Uterus (tissue), 4 donors: ENCODE data around the gene HSFX2. TPM values are rescaled to one million over a fixed set of nuclear protein-coding genes. Genes with fewer than 3 reads are reported as not detected.

ENCODE experiments used
- DNase-seq, 2 donors: peaks; one replicate each; pipeline ENCODE4 v3.0.0-alpha.2; 2019 to 2020
- H3K27ac ChIP-seq, 2 donors: fragments of 200-600 bp; sonication (generic); 1 replicate in 1 of 2; 2 replicates in 1 of 2; pipeline ENCODE4 v1.5.1; 2016 to 2018
- H3K27me3 ChIP-seq, 2 donors: fragments of 200-600 bp; sonication (generic); one replicate each; pipeline ENCODE4 v1.5.1; 2018 to 2019; ENCODE audit warnings: control low read depth in 1 of 2
- H3K36me3 ChIP-seq, 2 donors: fragments of 200-600 bp; sonication (generic); one replicate each; pipeline ENCODE4 v1.5.1; 2019; ENCODE audit warnings: control low read depth in 1 of 2
- H3K4me1 ChIP-seq, 2 donors: fragments of 200-600 bp; sonication (generic); one replicate each; pipeline ENCODE4 v1.5.1; 2018 to 2019; ENCODE audit warnings: control low read depth in 1 of 2
- H3K4me3 ChIP-seq, 2 donors: fragments of 200-600 bp; sonication (generic); 1 replicate in 1 of 2; 2 replicates in 1 of 2; pipeline ENCODE4 v1.5.1; 2018 to 2019; ENCODE audit warnings: mild to moderate bottlenecking in 1 of 2
- H3K9me3 ChIP-seq, 2 donors: fragments of 200-600 bp; sonication (generic); one replicate each; pipeline ENCODE4 v1.5.1; 2019; ENCODE audit warnings: control low read depth in 1 of 2
- POLR2A ChIP-seq, 2 donors: fragments of 450-650 bp; IDR thresholded peaks; one replicate each; pipeline ENCODE4 v1.6.1; 2016; ENCODE audit warnings: antibody characterized with exemption in 2 of 2, mild to moderate bottlenecking in 1 of 2, moderate library complexity in 1 of 2
- intact Hi-C: fragments of 100-400 bp; cut with DNase I; formaldehyde crosslinking; loops from one replicate; pipeline ENCODE4 v1.15.1; 2023; ENCODE audit warnings: low total_unique reads
- total RNA-seq, 4 donors: library from RNA; depleted of rRNA in 3 of 4; stranded (reverse); fragments of >200 nt in 3 of 4; gene quantifications; one replicate each; pipeline versions ENCODE4 v1.1.0 to v1.2.4, GENCODE V29; 2014 to 2023
- TF ChIP-seq, protein P1 (sequence below), 4 experiments: fragments of 200-600 bp in 2 of 4; fragments of 450-650 bp in 2 of 4; sonication (generic) in 2 of 4; IDR thresholded peaks; one replicate each; pipeline ENCODE4 v1.5.1; 2016 to 2019; ENCODE audit warnings: antibody characterized with exemption in 4 of 4, mild to moderate bottlenecking in 2 of 4, moderate library complexity in 1 of 4
- donor health status: DM: yes; HTN: yes; CAD: no.

Gene HSFX2
- total RNA-seq, 4 donors from 2014 or later = not detected

GRCh38 chrX:149638860-149639259 lies 43.7 kb upstream of the HSFX2 start:
- Histone ChIP-seq H3K27me3 (no peaks in the 10 kb centered on the region), H3K27ac (no peak overlapping the region), H3K9me3 (no peaks in the 10 kb centered on the region), H3K4me3 (no peak overlapping the region), H3K4me1 (no peaks in the 10 kb centered on the region), H3K36me3 (no peaks in the 10 kb centered on the region)
- no peak for TF ChIP-seq POLR2A (IDR thresholded peaks at IDR 0.05)
- TF ChIP-seq, protein P1, sequence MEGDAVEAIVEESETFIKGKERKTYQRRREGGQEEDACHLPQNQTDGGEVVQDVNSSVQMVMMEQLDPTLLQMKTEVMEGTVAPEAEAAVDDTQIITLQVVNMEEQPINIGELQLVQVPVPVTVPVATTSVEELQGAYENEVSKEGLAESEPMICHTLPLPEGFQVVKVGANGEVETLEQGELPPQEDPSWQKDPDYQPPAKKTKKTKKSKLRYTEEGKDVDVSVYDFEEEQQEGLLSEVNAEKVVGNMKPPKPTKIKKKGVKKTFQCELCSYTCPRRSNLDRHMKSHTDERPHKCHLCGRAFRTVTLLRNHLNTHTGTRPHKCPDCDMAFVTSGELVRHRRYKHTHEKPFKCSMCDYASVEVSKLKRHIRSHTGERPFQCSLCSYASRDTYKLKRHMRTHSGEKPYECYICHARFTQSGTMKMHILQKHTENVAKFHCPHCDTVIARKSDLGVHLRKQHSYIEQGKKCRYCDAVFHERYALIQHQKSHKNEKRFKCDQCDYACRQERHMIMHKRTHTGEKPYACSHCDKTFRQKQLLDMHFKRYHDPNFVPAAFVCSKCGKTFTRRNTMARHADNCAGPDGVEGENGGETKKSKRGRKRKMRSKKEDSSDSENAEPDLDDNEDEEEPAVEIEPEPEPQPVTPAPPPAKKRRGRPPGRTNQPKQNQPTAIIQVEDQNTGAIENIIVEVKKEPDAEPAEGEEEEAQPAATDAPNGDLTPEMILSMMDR (IDR thresholded peaks at IDR 0.05) = no peak
- DNase-seq = no peak
- intact Hi-C loops = no loop called here

GRCh38 chrX:149633511-149633910 lies 38.4 kb upstream of the HSFX2 start:
- Histone ChIP-seq H3K36me3 (no peaks in the 10 kb centered on the region), H3K27me3 (no peaks in the 10 kb centered on the region), H3K4me3 (no peak overlapping the region), H3K9me3 (no peaks in the 10 kb centered on the region), H3K27ac (no peak overlapping the region), H3K4me1 (no peaks in the 10 kb centered on the region)
- DNase-seq = no peak
- intact Hi-C loops = no loop called here
- no peak for TF ChIP-seq POLR2A (IDR thresholded peaks at IDR 0.05)
- TF ChIP-seq, protein P1 (IDR thresholded peaks at IDR 0.05) = no peak

DNA sequence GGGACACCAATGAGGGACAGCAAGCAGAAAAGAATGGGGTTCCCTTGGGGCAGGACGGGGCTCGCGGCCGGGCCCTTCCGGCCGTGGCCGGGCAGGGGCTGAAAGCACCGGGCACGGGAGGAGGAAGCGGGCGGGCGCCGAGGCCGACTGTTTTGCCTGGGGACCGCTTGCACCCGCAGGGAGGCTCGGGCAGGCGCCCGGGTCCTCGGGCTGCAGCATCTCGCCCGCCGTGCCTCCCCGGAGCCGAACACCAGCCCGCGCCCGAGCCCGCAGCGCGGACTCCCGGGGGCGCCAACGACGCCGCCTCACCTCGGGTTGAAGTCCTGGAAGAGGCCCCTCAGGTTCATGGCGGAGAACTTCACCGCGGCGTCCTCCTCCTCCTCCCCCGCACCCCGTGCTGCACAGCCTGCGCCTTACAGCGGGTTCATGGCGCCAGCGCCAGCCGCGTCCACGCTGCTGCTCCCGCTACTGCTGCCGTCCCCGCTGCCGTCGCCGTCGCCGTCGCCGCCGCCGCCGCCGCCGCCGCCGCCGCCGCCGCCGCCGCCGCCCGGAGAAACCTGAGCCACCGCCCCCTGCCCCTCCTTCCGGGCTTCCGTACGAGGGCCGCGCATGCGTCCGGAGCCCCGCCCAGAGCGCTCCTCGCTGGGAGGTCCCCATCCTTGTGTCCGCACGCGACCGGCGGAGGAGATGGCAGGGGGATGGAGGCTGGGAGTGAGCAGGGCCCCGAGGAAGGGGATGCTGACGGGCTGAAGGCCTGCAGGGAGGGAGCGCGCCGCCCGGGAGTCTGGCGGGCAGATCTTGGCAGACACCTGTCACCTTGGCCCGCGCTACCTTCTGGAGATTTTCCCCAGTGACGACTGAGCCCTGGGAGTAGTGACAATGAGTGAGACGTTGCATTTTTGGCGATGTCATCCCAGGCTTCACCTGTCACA lies 36.4 kb upstream of the HSFX2 start, which contains the start of gene TMEM185A:
Gene TMEM185A, minus strand, starts transcription at position 559 of the 932 bp plus-strand sequence. Its CDS starts 212 bp downstream, at position 347.
- no peaks in the 10 kb centered on the region for H3K4me1 ChIP-seq
- H3K36me3 ChIP-seq = no peaks in the 10 kb centered on the region
- intact Hi-C loops = no loop called here
- peak; percentile 47 to 61 for DNase-seq
- no peaks in the 10 kb centered on the region for H3K9me3 ChIP-seq
- H3K27me3 ChIP-seq = no peaks in the 10 kb centered on the region
- peak within 1 kb of the TSS; percentile 27 to 65 for H3K4me3 ChIP-seq
- peak within 1 kb of the TSS; percentile 59 to 65 for H3K27ac ChIP-seq
- TF ChIP-seq, protein P1 (IDR thresholded peaks at IDR 0.05) = no peak
- TF ChIP-seq POLR2A (IDR thresholded peaks at IDR 0.05) = no peak

DNA sequence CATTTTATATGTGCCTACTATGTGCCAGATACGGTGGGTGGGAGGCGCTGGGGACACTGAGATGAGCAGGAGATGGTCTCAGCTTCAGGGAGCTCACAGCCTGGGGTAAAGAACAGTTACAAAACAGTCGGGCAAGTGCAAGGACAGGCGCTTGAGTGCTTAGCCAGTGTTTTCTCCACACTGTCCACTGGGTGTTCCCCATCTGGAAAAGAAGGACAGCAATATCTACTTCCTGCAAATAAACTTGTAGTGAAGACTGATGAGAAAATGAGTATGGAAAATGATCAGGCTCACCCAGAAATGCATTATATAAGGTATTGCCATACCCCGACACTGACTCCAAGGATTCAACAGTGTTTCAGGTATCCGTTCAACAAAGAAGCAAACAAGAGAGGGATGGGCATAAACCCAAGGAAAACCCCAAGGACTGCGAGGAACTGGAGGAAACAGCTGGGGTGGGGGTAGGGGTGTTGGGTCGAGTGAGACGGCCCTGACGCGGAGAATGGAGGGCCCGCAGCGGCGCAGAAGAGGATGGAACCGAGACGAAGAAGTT lies 35.6 kb upstream of the HSFX2 start:
- no peaks in the 10 kb centered on the region for H3K36me3 ChIP-seq
- H3K4me1 ChIP-seq = no peaks in the 10 kb centered on the region
- no peak for DNase-seq
- intact Hi-C loops = no loop called here
- H3K27ac ChIP-seq = peak overlapping the region; percentile 59 to 65
- H3K4me3 ChIP-seq = peak overlapping the region; percentile 27 to 65
- no peaks in the 10 kb centered on the region for H3K9me3 ChIP-seq
- TF ChIP-seq, protein P1 (IDR thresholded peaks at IDR 0.05) = no peak
- no peak for TF ChIP-seq POLR2A (IDR thresholded peaks at IDR 0.05)
- no peaks in the 10 kb centered on the region for H3K27me3 ChIP-seq
